ENCODE results near the gene MDFIC2.

DNA sequence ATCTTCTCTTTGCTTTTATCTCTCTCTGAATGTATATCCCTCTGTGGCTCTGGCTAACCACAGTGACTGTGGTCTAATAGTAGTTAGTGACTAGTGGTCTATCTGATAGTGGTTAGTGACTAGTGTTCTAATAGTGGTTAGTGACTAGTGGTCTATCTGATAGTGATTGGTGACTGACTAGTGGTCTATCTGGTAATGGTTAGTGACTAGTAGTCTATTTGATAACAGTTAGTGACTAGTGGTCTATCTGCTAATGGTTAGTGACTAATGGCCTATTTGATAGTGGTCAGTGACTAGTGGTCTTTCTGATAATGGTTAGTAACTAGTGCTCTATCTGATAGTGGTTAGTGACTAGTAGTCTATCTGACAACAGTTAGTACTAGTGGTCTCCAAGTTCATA is 110.5 kb downstream of the MDFIC2 start:
- TF ChIP-seq, protein P1, sequence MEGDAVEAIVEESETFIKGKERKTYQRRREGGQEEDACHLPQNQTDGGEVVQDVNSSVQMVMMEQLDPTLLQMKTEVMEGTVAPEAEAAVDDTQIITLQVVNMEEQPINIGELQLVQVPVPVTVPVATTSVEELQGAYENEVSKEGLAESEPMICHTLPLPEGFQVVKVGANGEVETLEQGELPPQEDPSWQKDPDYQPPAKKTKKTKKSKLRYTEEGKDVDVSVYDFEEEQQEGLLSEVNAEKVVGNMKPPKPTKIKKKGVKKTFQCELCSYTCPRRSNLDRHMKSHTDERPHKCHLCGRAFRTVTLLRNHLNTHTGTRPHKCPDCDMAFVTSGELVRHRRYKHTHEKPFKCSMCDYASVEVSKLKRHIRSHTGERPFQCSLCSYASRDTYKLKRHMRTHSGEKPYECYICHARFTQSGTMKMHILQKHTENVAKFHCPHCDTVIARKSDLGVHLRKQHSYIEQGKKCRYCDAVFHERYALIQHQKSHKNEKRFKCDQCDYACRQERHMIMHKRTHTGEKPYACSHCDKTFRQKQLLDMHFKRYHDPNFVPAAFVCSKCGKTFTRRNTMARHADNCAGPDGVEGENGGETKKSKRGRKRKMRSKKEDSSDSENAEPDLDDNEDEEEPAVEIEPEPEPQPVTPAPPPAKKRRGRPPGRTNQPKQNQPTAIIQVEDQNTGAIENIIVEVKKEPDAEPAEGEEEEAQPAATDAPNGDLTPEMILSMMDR (conservative IDR thresholded peaks at IDR 0.05; ENCODE audit: low read length) = no peak
- no peak for TF ChIP-seq EZH2phosphoT487 (IDR thresholded peaks at IDR 0.05; ENCODE audit: borderline replicate concordance)
